HG02642 (cell line): ENCODE measurements around the gene CRIP1.

Source experiments
- ATAC-seq: cut with Tn5 transposase; IDR thresholded peaks from one replicate; pipeline ENCODE4 v1.9.1; 2021; ENCODE audit warnings: mild to moderate bottlenecking; ENCODE audit not compliant: unreplicated experiment, poor library complexity

Gene CRIP1

DNA sequence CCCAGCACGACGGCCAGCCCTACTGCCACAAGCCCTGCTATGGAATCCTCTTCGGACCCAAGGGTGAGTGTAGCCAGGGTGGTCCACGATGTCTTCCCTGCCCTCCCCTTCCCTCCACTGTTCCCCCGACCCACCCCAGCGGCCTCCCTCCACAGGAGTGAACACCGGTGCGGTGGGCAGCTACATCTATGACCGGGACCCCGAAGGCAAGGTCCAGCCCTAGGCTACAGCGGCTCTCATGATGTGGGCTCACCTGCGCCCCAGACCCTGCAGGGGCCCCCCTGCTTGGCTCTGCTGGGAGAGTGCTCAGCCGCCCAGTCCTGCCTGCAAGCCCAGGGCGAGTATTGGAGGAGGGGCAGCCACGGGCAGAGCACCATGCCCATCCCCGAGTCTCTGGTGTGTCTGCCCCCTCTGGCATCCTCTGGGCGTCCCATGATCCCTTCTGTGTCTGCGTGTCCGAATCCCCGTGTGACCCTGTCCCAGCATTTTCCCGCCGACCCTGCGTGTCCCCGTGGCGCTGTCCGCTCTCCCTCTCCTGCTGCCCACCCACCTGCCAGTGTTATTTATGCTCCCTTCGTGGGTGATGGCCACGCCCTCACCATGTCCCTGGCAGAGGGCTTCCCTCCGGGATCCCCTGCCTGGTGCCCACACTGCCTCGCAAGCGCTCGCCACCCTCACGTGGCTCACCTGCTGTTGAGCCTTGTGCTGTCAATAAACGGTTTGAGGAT lies 7.1 kb upstream of the CRIP1 start:
- no peak for ATAC-seq

DNA sequence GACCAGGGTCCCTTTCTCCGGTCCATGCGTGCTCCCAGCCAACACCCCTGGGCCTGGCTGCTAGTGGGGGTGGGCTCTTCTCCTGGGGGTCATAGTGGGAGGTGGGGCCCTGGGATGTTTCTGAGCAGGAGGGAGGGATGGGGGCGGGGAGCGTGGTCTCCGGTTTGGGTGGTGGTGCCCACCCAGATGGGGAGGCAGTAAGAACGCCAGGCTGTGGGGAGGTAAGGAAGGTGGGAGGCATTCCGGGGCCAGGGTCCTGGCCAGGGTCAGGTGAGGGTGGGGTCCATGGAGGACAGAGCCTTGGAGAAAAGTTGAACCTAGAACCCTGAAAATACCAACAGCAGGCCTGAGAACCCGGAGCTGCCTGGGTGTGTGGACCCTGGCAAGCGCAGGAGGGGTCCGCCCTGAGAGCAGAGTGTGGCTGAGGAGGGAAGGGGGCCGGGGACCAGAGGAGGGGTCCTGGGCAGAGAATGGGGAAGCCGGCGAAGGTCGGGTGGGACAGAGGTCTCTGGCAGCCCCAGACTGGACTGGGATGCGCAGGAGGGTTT lies 6.4 kb upstream of the CRIP1 start:
- no peak for ATAC-seq

DNA sequence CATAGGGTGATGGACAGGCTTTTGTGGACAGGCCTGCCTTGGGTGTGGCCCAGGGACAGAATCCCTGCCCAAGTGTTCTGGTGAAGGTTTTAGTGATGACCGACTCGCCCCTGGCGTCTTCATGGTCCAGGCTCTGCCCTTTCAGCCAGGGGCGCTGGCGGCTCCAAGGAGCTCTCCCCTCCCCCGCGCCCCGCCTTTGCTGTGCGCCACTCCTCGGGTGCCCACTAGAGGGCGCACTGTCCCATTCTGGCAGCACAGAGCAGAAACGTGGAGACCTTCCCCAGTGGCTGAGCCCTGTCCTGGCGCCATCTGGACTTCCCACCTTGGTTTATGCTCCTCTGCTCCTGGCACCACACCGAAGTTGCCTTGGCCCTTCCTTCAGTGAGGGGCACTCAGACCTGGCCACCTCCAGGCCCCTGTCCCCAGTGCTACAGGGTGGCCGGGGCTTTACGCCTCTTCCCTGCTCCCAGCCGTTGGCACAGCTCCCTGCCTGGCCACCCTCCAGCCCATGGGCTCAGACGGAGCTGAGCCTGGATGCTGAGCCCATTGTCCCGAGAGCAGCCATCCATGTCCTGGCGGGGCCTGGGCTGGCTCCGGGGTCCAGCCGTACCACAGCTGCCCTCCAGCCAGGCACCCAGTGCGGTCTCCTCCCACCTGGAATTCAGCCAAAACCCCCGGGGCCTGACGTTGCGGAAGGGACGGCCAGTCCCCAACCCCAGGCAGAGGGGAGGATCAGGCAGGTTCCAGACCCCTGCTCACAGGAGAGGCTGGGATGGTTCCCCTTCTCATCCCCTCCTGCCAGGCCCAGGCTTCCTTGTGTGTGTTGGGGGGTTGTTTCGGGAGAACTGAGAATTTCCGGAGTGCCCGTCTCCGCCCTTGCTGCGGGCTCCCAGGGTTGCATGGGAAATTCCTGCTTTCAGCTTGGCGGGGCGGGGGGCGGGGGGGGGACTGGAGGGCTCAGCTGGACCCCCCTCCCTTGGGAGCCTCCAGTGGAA lies 5.6 kb upstream of the CRIP1 start:
- peak; percentile 50 for ATAC-seq

DNA sequence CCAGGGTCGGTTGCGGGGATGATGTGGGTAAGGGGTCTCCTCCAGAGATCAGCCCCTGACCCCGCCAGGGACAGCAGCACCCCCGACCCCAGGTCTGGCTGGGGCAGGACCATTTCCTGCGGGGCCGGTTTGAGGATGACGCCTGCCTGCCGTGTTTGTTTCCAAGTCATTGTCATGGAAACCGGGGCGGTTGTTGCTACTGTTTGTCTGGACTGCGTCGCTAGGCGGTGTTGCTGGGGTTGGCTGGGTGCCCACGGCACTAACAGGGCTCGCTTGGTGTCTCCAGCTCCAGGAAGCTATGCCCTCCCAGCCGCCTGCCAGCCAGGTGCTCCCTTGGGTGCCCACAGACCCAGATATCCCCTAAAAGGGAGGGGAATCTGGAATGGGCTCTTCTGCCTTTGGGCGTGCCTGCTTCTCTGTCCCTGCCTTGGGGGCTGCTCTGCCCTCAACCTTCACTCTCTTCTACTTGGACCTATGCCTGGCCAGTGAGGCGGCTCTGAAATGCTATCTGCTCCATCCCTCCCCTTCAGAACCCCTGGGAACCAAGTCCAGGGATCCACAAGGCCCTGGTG lies 4.7 kb upstream of the CRIP1 start:
- ATAC-seq: peak; percentile 48

DNA sequence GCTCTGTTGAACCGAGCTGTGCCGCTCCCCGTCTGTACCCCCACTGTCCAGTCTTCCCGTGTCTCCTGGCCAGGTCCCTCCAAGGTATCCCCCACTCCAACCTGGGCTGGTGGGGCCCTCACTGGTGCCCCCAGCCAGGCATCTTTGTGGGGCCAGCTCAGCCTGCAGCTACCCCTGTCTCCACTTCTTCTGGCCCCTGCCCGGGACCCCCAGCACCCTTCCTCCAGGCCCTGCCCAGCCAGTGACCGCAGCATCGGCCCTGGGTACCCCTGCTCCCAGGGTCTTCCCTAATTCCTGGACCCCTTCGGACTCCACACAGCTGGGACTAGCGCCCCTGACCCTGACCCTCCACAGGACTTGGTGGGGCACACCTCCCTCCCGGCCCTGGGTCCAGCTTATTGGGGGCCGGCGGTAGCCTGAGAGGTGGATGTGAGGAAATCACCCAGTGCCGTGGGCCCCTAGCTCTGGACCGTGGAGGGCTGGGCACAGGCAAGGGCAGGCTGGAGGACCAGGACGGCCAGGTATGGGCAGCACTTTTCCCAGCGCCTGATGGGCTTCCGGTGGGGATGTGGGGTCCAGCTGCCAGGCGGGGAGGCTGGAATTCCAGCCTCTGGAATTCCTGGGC lies 4.1 kb upstream of the CRIP1 start:
- no peak for ATAC-seq

DNA sequence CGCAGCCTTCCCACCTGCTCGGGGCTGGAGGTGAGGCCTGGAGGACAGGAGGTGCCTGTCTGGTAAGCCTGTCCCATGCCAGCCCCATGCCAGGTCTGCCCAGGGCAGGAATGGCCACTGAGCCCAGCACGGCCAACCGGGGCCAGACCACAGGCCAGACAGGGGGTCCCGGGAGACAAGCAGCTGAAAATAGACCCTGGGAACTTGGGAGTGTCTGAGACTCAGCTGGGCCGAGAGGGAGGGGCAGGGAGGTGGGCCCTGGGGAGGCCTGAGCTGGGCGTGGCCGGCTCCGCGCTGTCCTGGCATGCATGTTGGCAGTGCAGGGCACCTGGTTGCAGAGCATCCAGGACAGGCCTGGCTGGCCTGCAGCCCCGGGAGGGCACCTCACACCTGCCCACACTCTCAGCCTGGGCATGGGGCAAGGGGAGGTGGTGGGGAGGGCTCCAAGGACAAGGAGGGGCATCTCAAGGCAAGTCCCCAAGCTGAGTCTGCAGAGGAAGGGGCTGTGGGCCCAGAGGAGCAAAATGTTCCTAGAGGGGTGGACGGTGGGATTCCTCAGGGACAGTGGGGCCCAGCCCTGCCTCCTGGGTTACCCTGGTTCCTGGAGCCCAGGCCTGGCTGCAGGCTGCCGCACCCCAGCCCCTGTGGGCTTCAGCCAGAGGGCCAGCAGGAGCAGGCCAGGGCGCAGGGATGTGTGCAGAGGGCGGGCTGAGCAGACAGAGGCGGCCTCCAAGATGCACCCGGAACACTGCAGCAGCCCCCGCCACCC lies 3.2 kb upstream of the CRIP1 start:
- ATAC-seq: no peak

DNA sequence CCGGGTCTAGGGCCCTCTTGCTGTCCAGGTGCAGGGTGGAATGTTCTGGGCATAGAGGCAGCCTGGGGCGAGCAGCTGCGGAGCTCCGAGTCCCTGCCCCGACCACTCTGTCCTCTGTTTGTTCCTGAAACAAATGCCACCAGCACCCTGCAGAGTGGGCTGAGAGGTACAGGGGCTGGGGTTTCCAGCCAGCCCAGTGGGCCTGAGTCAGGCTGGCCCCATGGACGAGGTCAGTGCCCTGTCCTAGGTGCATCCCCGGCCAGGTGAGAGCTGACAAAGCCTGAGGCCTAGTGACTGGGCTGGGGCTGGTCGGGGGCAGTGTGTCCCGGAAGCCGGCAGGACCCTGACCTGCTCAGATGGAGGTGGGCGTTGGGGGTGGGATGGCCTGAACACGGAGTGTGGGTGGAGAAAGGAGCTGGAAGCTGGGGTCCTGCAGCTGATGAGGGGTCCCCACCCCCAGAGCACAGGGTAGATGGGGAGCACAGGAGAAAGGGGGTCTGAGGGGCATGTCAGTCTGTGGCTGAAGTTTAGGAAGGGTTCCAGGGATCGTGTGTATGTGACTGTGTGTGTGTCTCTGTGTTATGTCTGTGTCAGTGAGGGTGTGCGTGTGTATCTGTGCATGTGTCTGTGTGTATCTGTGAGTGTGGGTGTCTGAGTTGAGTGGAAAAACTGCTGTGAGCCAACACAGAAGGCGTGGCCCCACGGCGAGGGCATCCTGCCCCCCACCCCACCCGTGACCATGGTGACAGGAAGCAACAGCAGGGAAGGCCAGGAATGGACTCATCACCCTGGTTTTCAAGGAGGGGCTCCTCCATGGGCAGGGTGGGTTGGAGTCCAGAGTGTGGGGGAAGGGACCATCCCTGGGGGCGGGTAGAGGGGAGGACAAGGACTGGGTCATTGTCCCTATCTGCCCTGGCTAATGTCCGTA lies 2.4 kb upstream of the CRIP1 start:
- ATAC-seq: no peak

DNA sequence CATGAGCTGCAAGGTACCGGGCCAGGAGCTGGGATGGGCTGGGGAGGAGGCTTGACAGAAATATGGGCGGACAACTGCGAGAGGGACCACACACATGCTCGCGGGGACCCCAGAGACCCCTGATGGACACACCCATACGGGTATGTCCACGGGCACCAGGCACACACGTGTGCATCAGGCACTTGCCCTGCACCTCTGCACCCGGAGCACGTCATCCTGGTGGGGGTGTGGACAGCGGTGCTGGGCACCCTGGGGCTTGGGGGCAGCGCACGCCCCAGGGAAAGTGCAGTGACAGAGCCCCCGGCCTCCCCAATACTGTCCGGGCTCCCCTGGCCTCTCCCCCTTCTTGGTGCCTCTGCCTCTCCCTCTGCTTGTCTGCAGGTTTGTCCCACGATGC lies 1.7 kb upstream of the CRIP1 start:
- no peak for ATAC-seq

DNA sequence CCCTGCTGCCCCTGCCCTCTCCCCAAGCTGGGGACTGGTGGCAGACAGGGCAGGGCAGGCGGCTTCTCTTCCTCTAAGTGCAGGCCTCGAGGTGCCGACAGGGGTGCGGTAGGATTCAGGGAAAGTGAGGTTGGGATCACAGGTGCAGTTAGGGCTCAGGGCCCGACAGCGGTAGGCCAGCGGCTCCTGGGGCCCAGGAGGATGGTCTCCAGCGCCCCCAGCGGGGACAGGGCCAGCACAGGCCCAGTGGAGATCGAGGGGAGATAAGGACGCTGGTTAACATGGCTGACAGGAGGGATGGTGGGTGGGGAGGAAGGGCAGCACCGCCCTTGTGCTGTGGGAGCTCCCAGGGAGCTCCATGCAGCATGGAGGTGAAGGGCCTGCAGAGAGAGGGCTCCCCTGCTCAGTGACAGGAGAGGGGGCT lies 935 bp upstream of the CRIP1 start:
- no peak for ATAC-seq

DNA sequence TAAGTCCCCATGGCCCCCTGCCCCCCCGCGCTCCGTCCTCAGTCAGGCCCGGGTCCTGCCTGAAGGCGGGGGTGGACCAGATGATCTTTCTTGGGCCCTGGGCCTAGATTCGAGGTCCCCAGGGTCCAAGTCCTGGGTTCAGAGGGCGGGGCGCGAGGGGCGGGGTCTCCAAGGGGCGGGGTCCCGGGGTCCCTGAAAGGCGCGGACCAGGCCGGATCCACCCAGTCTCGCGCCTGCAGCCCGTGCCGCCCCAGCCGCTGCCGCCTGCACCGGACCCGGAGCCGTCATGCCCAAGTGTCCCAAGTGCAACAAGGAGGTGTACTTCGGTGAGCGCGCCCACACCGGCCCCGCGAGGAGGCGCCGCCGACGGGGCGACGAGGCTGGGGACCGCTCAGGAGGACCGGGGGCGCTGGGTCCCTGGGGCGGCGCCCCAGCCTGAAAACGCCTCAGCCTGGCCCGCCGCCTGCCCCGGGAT lies 325 bp downstream of the CRIP1 start:
- ATAC-seq: no peak

DNA sequence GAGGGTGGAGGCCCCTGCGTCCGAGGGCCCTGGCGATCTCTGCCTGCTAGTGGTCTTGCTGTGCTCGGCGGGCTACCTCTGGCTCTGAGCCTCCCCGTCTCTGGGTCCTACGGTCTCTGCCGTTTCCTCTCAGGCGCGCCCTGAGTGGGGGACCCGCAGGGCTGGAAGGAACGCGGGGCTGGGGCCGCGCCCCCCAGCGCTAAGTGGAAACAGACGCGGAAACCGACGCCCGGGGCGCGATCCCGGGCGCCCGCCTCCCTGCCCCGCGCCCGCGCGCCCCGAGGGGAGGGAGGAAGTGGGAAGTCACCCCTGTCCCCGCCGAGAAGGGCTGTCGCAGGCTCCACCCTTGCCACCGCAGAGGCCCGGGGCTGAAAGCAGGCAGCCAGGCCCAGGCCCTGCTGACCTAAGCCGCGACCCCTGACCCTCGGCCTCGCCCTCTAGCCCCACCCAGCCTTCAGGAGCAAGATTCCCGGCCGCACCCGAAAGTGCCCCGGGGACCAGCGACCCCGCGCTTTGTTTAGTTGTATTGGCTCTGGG lies 831 bp downstream of the CRIP1 start:
- ATAC-seq: no peak

DNA sequence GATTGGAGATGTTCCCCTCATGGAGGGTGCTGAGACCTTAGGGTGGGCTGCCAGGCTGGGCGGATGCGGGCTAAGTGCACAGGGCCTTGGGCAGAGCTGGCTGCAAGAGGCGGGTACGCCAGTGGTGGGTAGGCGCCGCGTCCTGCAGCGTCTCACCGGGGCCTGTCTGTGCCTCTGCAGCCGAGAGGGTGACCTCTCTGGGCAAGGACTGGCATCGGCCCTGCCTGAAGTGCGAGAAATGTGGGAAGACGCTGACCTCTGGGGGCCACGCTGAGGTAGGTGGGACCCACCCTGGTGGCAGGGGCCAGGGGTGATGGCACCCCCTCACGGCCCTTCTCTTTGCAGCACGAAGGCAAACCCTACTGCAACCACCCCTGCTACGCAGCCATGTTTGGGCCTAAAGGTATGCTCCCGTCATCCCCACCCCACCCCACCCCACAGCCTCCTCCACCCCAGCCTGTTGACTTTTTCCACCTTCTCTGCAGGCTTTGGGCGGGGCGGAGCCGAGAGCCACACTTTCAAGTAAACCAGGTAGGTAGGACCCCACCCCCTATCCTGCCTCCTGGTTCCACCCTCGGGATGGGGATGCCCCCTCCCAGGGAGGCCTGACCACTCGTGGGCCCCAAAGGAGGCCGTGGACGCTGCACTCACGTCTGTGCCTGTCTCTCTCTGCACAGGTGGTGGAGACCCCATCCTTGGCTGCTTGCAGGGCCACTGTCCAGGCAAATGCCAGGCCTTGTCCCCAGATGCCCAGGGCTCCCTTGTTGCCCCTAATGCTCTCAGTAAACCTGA lies 1.5 kb downstream of the CRIP1 start:
- ATAC-seq: no peak

DNA sequence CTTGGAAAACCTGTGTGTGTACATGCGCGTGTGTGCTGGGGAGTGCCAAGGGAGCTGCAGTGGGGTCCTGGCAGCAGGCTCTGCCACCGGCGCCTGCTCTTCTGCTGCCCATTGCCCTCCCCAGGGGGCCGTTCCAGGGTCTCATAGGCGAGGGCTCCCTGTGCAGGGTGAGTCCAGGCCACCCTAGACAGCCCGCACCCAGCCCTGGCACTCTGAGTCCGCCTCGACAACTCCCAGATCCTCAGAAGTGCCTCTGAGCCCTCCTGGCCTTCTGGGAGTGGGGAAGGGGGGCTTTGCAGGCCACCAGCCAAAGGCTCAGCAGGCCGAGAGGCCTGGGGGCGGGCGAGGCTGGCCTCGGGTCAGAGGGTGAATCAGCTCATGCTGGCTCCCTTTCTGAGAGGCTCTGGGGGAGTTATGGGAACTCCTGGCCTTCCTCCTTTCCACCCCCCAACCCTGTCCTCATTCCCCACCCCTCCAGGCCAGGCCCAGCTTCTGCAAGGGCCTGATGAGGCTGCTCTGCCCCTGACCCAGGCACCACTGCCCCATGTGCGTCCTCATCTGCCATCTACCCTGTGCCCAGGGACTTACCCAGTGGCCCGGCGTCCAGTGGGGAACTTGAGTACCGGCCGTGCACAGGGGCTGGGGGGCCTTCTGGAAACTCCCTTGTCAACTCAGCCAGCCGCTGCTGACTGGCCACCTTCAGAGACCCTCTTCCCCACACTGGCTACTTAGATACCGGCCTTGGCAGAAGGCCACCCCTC lies 2.3 kb downstream of the CRIP1 start:
- ATAC-seq: no peak

DNA sequence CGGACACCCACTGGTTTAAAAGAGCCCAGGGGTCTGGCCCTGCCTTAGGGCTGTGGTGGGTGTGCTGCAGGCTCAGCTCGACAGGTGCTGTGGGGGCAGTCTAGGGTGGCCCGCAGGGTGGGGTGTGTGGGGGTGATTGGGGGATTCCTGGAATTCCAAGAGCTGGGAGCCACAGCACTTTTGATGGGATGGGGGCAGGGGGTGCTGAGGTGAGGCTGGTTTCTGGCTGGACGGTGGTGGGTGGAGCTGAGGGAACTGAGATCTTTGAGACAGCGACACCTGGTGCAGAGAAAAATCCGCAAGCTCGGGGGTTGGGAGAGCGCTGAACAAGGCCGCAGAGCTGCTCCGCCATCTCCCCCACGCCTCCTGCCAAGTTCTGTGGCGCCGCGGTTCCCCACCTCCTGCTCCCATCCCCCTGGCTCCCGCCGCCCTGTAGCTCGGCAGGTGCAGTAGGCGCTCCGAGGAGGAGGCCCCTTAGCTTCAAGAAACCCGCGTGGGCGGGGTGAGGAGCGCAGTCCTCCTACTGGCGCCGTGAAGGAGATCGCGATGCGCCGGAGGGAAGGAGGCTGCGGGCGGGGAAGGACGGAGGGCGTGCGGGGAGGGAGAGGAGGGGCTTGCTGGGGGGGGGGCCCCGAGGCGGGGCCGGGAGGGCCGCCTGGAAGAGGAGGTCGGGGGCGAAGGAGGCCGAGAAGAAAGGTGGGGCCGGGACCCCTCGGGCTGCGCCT lies 3.0 kb downstream of the CRIP1 start:
- ATAC-seq: no peak

DNA sequence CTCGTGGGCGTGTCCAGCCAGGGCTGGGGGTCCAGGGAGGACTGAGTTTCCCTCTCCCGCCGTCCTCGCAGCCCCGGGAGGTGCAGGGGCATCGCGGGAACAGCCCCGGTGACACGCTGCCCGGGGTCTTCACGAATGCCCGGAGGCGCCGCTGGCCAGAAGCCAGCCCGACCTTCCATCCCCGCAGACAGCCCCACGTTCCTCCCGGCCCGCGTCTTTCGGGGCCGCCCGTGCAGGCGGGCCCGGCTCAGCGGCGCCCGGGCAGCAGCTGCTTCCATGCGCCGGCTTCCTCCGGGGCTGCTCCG lies 3.5 kb downstream of the CRIP1 start:
- peak; percentile 2 for ATAC-seq
